ENCODE results near the gene ARID5B. TPM values are rescaled to one million over a fixed set of nuclear protein-coding genes. Genes with fewer than 3 reads are reported as not detected.

ARID5B gene
- total and polyA plus RNA-seq, 2 experiments from 2014 or later = 1.3 to 1.6 TPM

- Histone ChIP-seq H3K79me2 (replicated peaks; ENCODE audit: insufficient read depth) (no peaks in the 10 kb centered on the region), H3K27ac (ENCODE audit: low read depth) (no peak overlapping the region), H4K20me1 (replicated peaks; ENCODE audit: insufficient read depth) (no peaks in the 10 kb centered on the region), H3K9me2 (ENCODE audit: insufficient read depth) (peaks cover 3% of the 10 kb centered on the region; the same call in 1 of the 2 replicates), H3K36me3 (ENCODE audit: insufficient read depth) (no peaks in the 10 kb centered on the region), H3F3A (replicated peaks; ENCODE audit: low read depth) (no peaks in the 10 kb centered on the region), H3K4me1 (ENCODE audit: insufficient read depth) (no peaks in the 10 kb centered on the region), H3K4me2 (no peak overlapping the region), H3K27me3 (ENCODE audit: insufficient read depth) (no peaks in the 10 kb centered on the region), H2AFZ (no peak overlapping the region), H3K4me3 (no peak overlapping the region)
- Mint-ChIP-seq H3K27ac (no peak overlapping the region), H3K27me3 (ENCODE audit: insufficient read depth, low read depth, poor library complexity) (no peaks in the 10 kb centered on the region), H3K9me3 (no peaks in the 10 kb centered on the region), H3K4me1 (no peaks in the 10 kb centered on the region), H3K4me3 (no peak overlapping the region), H3K36me3 (ENCODE audit: low read depth) (no peaks in the 10 kb centered on the region)
- no peak for TF ChIP-seq NANOG (IDR thresholded peaks at IDR 0.05; ENCODE audit: borderline replicate concordance)
- TF ChIP-seq REST (IDR thresholded peaks at IDR 0.05; ENCODE audit: unreplicated experiment) = no peak
- TF ChIP-seq, protein P1, sequence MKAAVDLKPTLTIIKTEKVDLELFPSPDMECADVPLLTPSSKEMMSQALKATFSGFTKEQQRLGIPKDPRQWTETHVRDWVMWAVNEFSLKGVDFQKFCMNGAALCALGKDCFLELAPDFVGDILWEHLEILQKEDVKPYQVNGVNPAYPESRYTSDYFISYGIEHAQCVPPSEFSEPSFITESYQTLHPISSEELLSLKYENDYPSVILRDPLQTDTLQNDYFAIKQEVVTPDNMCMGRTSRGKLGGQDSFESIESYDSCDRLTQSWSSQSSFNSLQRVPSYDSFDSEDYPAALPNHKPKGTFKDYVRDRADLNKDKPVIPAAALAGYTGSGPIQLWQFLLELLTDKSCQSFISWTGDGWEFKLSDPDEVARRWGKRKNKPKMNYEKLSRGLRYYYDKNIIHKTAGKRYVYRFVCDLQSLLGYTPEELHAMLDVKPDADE (IDR thresholded peaks at IDR 0.05) = no peak
- TF ChIP-seq STAT1 (IDR thresholded peaks at IDR 0.05; ENCODE audit: unreplicated experiment) = no peak
- TF ChIP-seq CREB1 (CRISPR knock-in tag; IDR thresholded peaks at IDR 0.05; ENCODE audit: low read depth) = no peak
- no peak for TF ChIP-seq JUNB (IDR thresholded peaks at IDR 0.05; ENCODE audit: unreplicated experiment)
- TF ChIP-seq, protein P2, sequence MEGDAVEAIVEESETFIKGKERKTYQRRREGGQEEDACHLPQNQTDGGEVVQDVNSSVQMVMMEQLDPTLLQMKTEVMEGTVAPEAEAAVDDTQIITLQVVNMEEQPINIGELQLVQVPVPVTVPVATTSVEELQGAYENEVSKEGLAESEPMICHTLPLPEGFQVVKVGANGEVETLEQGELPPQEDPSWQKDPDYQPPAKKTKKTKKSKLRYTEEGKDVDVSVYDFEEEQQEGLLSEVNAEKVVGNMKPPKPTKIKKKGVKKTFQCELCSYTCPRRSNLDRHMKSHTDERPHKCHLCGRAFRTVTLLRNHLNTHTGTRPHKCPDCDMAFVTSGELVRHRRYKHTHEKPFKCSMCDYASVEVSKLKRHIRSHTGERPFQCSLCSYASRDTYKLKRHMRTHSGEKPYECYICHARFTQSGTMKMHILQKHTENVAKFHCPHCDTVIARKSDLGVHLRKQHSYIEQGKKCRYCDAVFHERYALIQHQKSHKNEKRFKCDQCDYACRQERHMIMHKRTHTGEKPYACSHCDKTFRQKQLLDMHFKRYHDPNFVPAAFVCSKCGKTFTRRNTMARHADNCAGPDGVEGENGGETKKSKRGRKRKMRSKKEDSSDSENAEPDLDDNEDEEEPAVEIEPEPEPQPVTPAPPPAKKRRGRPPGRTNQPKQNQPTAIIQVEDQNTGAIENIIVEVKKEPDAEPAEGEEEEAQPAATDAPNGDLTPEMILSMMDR (conservative IDR thresholded peaks at IDR 0.05; ENCODE audit: low read depth in 2 of 2) = no peak
- TF ChIP-seq POLR2AphosphoS5 (IDR thresholded peaks at IDR 0.05; ENCODE audit: low read depth) = no peak
- no peak for TF ChIP-seq ZNF331 (CRISPR knock-in tag; IDR thresholded peaks at IDR 0.05; ENCODE audit: low read depth)
- TF ChIP-seq ZNF114 (CRISPR knock-in tag; IDR thresholded peaks at IDR 0.05) = no peak
- TF ChIP-seq EZH2phosphoT487 (IDR thresholded peaks at IDR 0.05; ENCODE audit: unreplicated experiment) = no peak
- TF ChIP-seq EZH2 (IDR thresholded peaks at IDR 0.05; ENCODE audit: low read depth, unreplicated experiment) = no peak
- TF ChIP-seq, protein P3, sequence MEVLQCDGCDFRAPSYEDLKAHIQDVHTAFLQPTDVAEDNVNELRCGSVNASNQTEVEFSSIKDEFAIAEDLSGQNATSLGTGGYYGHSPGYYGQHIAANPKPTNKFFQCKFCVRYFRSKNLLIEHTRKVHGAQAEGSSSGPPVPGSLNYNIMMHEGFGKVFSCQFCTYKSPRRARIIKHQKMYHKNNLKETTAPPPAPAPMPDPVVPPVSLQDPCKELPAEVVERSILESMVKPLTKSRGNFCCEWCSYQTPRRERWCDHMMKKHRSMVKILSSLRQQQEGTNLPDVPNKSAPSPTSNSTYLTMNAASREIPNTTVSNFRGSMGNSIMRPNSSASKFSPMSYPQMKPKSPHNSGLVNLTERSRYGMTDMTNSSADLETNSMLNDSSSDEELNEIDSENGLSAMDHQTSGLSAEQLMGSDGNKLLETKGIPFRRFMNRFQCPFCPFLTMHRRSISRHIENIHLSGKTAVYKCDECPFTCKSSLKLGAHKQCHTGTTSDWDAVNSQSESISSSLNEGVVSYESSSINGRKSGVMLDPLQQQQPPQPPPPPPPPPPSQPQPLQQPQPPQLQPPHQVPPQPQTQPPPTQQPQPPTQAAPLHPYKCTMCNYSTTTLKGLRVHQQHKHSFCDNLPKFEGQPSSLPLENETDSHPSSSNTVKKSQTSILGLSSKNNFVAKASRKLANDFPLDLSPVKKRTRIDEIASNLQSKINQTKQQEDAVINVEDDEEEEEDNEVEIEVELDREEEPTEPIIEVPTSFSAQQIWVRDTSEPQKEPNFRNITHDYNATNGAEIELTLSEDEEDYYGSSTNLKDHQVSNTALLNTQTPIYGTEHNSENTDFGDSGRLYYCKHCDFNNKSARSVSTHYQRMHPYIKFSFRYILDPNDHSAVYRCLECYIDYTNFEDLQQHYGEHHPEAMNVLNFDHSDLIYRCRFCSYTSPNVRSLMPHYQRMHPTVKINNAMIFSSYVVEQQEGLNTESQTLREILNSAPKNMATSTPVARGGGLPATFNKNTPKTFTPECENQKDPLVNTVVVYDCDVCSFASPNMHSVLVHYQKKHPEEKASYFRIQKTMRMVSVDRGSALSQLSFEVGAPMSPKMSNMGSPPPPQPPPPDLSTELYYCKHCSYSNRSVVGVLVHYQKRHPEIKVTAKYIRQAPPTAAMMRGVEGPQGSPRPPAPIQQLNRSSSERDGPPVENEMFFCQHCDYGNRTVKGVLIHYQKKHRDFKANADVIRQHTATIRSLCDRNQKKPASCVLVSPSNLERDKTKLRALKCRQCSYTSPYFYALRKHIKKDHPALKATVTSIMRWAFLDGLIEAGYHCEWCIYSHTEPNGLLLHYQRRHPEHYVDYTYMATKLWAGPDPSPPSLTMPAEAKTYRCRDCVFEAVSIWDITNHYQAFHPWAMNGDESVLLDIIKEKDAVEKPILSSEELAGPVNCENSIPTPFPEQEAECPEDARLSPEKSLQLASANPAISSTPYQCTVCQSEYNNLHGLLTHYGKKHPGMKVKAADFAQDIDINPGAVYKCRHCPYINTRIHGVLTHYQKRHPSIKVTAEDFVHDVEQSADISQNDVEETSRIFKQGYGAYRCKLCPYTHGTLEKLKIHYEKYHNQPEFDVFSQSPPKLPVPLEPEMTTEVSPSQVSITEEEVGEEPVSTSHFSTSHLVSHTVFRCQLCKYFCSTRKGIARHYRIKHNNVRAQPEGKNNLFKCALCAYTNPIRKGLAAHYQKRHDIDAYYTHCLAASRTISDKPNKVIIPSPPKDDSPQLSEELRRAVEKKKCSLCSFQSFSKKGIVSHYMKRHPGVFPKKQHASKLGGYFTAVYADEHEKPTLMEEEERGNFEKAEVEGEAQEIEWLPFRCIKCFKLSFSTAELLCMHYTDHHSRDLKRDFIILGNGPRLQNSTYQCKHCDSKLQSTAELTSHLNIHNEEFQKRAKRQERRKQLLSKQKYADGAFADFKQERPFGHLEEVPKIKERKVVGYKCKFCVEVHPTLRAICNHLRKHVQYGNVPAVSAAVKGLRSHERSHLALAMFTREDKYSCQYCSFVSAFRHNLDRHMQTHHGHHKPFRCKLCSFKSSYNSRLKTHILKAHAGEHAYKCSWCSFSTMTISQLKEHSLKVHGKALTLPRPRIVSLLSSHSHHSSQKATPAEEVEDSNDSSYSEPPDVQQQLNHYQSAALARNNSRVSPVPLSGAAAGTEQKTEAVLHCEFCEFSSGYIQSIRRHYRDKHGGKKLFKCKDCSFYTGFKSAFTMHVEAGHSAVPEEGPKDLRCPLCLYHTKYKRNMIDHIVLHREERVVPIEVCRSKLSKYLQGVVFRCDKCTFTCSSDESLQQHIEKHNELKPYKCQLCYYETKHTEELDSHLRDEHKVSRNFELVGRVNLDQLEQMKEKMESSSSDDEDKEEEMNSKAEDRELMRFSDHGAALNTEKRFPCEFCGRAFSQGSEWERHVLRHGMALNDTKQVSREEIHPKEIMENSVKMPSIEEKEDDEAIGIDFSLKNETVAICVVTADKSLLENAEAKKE (CRISPR knock-in tag; IDR thresholded peaks at IDR 0.05) = no peak
- no peak for DNase-seq (ENCODE audit: low spot score)
- ATAC-seq = no peak
These were observed 16.6 kb downstream of the ARID5B start for GRCh38 chr10:61918140-61918539.

All from GM23338 (cell line).